GM19239 (cell line): Measurements from ENCODE around the gene VAMP7.
"Not testable (repeated sequence)": the region's sequence is repeated elsewhere in the genome, so short reads cannot be mapped to it uniquely, and the experiment has no call there.

Experiments
- DNase-seq: peaks from one replicate; pipeline ENCODE4 v3.0.0; 2011; ENCODE audit warnings: low spot score; ENCODE audit not compliant: insufficient read length
- FAIRE-seq: peaks from 2 replicates; lab custom pipeline; 2011; peaks lifted over from hg19 to GRCh38; lab: Jason Lieb, UNC

Gene VAMP7

DNA sequence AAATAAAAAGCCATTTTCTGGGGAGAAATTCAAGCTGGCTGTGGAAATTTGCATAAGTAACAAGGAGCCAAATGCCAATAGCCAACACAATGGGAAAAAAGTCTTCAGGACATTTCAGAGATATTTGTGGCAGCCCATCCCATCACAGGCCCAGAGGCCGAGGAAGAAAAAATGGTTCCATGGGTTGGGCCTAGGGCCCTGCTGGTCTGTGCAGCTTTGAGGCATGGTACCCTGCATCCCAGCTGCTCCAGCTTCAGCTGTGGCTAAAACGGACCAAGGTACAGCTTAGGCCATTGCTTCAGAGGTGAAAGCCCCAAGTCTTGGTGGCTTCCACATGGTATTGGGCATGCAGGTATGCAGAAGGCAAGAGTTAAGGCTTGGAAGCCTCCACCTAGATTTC, 102.2 kb downstream of the VAMP7 start:
- DNase-seq (no peak), FAIRE-seq (no peak)

DNA sequence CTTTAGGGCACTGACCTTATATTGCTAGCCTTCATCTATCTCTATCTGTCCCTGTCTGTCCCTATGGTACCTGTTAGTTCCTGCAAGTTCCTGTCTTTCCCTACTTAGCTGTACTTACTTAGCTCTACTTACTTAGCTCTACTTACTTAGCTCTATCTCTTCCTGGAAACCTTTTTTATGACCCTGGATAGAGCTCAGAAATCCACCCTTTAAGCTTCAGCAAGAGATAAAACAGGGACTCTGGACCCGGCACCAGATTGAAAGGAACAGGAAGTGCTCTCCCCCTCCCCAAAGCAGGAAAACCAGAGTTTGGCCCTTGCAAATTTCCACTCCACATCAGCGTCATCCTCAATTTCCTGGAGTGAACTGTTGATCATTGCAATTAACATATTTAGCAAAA, 104.1 kb downstream of the VAMP7 start:
- no peak for FAIRE-seq
- no peak for DNase-seq

- FAIRE-seq, DNase-seq: not testable (repeated sequence)
These were observed 105.8 kb downstream of the VAMP7 start for GRCh38 chrX:155986995-155987394.

DNA sequence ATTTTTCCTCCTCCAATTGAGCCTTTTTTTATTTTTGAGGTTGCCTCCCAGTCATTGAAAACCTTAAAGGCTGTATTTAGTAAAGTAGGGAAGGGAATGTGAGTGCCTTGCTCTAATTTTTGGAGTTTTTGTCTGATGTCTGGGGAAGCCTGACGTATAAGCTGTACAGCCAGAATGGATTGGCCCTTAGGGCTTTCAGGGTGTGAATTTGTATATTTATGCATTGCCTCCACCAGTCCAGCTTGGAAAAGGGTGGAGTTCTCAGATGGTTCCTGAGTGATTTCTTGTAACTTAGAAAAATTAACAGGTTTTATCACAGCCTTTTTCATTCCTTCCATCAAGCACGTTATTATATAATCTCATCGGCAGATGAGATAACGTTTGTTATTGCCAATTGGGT, 107.7 kb downstream of the VAMP7 start:
- FAIRE-seq (no peak), DNase-seq (no peak)
